AG09309 (cell line): ENCODE measurements around the gene CUBN.

Experiments
- DNase-seq: peaks from one replicate; pipeline ENCODE4 v3.0.0-alpha.2; 2010; ENCODE audit warnings: low read depth
- H3K4me3 ChIP-seq: 2 replicates; pipeline ENCODE4 v1.5.1; 2011; ENCODE audit warnings: mild to moderate bottlenecking, low read depth, low read length, moderate library complexity; ENCODE audit not compliant: control insufficient read depth
- TF ChIP-seq, protein P1 (sequence below): IDR thresholded peaks from 2 replicates; pipeline ENCODE4 v1.5.1; 2011; ENCODE audit warnings: mild to moderate bottlenecking, low read depth, low read length, inconsistent platforms; ENCODE audit not compliant: insufficient read depth, control insufficient read depth; ENCODE audit errors: missing control alignments

CUBN gene

DNA sequence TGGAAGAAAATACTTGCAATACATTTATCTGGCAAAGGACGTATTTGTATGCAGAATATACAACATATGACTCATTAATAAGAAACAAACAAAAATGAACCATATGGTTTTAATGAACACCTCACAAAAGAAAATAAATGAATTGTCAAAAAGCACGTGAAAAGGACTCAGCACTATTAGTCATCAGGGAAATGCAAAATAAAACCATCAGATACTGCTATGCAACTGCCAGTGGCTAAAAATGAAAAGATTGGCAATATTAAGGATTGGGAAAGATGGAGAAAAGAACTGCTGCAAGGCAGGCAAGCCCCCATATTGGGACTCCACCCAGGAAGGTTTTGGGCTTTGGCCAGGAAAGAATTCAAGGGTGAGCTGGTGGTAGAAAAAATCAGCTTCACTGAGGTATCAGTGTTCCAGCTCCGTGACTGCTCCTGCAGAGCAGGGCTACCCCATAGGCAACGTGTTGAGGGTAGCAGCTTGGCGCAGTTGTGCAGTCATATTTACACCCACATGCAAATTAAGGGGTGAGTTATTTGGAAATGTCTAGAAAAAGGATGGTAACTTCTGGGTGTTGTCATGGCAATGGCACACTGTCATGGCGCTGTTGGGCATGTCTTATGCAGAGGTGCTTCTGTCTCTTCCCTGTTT, 72.7 kb downstream of the CUBN start:
- no peak for DNase-seq
- no peak overlapping the region for H3K4me3 ChIP-seq
- TF ChIP-seq, protein P1, sequence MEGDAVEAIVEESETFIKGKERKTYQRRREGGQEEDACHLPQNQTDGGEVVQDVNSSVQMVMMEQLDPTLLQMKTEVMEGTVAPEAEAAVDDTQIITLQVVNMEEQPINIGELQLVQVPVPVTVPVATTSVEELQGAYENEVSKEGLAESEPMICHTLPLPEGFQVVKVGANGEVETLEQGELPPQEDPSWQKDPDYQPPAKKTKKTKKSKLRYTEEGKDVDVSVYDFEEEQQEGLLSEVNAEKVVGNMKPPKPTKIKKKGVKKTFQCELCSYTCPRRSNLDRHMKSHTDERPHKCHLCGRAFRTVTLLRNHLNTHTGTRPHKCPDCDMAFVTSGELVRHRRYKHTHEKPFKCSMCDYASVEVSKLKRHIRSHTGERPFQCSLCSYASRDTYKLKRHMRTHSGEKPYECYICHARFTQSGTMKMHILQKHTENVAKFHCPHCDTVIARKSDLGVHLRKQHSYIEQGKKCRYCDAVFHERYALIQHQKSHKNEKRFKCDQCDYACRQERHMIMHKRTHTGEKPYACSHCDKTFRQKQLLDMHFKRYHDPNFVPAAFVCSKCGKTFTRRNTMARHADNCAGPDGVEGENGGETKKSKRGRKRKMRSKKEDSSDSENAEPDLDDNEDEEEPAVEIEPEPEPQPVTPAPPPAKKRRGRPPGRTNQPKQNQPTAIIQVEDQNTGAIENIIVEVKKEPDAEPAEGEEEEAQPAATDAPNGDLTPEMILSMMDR = no peak

GRCh38 chr10:17053513-17053912, 76.1 kb downstream of the CUBN start:
- TF ChIP-seq, protein P1 = no peak
- no peak overlapping the region for H3K4me3 ChIP-seq
- DNase-seq = no peak

DNA sequence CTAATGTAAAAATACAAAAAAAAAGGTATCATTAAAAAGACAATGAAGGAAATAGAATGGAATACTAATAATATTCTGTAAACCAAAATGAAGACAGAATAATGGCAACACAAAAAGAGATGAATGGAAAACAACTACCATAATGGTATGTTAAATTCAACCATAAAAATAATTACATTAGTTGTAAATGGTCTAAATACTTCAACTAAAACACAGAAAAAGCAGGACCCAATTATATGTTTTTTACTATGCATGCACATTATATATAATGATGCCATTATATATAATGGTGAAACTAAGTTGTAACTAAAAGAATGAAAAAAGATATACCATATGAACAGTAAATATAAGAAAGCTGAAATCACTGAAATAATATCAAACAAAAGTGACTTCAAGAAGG, 76.5 kb downstream of the CUBN start:
- H3K4me3 ChIP-seq = no peak overlapping the region
- TF ChIP-seq, protein P1 = no peak
- no peak for DNase-seq

DNA sequence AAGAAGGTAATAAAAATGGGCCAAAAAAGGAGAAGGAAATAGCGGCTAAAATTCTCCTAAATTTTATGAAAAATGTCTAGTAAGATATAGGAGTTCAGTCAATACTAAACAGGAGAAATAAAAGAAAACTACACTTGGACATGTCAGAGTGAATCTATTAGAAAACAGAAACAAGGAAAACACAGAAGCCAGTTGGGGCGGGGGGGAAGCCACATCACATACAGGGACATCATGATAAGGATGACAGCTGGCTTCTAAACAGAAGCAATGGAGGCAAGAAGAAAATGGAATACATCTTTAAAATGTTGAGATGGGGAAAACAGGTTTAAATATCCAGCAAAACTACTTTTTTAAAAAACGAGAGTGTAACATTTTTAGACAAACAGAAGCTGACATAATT, 77.8 kb downstream of the CUBN start:
- no peak for DNase-seq
- TF ChIP-seq, protein P1 = no peak
- H3K4me3 ChIP-seq = no peak overlapping the region

GRCh38 chr10:17049195-17049594, 80.4 kb downstream of the CUBN start:
- no peak for DNase-seq
- no peak overlapping the region for H3K4me3 ChIP-seq
- TF ChIP-seq, protein P1 = no peak

- H3K4me3 ChIP-seq = no peak overlapping the region
- DNase-seq = no peak
- TF ChIP-seq, protein P1 = no peak
These were observed 81.7 kb downstream of the CUBN start for GRCh38 chr10:17047908-17048307.
